ENCODE results near the gene CDKN1A.

CDKN1A gene

DNA sequence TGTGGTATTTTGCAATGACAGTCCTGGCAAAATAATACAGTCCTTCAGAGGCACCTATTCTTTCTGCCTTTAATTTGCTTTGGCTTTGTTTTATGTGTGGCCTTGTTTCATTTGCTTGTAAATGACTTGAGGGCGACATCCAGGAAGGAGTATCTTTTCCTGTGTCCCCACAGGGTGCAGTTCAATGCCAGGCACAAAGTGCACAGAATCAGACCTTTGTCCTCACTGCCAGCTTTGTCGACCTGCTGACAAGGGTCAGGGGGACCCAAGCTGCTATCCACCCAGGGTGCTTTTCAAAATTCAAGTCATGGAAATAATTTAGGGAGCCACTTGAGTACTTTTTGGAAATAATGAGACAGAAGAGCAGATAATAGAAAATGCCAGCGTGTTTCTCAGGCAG lies 37.0 kb upstream of the CDKN1A start:
- Histone ChIP-seq H3K27me3 (replicated peaks; ENCODE audit: control insufficient read depth, insufficient read depth, low read length) (no peaks in the 10 kb centered on the region), H3K4me3 (replicated peaks; ENCODE audit: low read depth, low read length) (no peak overlapping the region), H3K36me3 (ENCODE audit: control insufficient read depth, insufficient read depth, low read length) (no peaks in the 10 kb centered on the region)
- no peak for TF ChIP-seq CTCF (IDR thresholded peaks at IDR 0.05; ENCODE audit: insufficient read depth, low read length, poor library complexity, severe bottlenecking)
- no peak for DNase-seq (ENCODE audit: extremely low read depth, insufficient read length)

DNA sequence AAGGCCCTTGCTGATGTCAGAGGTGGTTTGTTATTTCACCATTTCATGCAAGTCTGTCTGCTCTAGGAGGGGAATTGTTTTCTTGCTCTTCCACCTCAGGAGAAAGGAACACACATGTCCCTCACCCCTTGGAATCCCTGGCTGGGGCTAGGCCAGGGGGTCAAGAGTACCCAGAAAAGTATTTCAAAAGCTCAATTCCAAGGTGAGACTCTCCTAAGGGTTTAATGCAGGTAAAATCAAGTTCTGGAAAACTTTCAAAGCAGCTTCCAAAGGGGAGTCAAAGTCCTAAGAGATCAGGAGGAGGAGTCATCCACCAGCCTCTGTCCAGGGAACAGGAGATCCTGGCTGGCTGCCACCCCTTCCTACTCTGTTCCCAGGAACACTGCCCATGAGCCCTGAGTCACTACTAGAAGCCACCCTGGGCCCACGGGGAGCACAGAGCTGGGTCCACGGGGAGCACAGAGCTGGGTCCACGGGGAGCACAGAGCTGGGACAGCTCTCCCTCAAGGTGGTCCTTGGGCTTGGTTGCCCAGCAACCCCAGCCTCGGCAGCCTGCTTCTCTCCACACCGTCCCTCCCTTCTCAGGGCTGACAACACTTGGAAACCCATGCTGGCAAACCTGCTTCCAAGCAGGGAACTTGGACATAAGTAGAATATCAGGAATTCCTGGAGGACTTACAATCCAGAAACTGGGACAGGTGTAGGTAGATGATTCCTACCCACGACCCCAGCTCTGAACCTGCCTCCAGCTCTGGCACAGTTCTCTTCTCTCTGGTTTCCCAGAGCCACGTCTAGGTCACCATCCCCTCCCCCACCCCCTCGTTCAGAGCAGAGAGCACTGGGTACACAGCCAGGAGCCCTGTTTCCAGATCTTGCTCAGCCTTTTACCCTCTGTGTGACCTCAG lies 35.3 kb upstream of the CDKN1A start:
- Histone ChIP-seq H3K27me3 (replicated peaks; ENCODE audit: control insufficient read depth, insufficient read depth, low read length) (no peaks in the 10 kb centered on the region), H3K36me3 (ENCODE audit: control insufficient read depth, insufficient read depth, low read length) (no peaks in the 10 kb centered on the region), H3K4me3 (replicated peaks; ENCODE audit: low read depth, low read length) (no peak overlapping the region)
- DNase-seq (ENCODE audit: extremely low read depth, insufficient read length): no peak
- no peak for TF ChIP-seq CTCF (IDR thresholded peaks at IDR 0.05; ENCODE audit: insufficient read depth, low read length, poor library complexity, severe bottlenecking)

- Histone ChIP-seq H3K36me3 (ENCODE audit: control insufficient read depth, insufficient read depth, low read length) (no peaks in the 10 kb centered on the region), H3K27me3 (replicated peaks; ENCODE audit: control insufficient read depth, insufficient read depth, low read length) (no peaks in the 10 kb centered on the region), H3K4me3 (replicated peaks; ENCODE audit: low read depth, low read length) (no peak overlapping the region)
- TF ChIP-seq CTCF (IDR thresholded peaks at IDR 0.05; ENCODE audit: insufficient read depth, low read length, poor library complexity, severe bottlenecking): no peak
- DNase-seq (ENCODE audit: extremely low read depth, insufficient read length): no peak
Measured at GRCh38 chr6:36643977-36644376, 34.5 kb upstream of the CDKN1A start.

DNA sequence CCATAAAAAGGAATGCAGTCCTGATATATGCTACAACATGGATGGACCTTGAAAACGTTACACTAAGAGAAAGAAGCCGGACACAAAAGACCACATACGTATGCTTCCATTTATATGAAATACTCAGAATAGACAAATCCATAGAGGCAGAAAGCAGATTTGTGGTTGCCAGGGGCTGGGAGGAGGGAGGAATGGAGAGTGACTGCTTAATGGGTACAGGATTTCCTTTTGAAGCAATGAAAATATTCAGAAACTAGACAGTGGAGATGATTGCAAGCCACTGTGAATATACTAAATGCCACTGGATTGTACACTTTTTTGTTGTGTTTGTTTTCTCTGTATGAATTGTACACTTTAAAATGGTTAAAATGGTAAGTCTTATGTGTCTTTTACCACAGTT lies 29.4 kb upstream of the CDKN1A start:
- no peak for DNase-seq (ENCODE audit: extremely low read depth, insufficient read length)
- no peak overlapping the region for H3K4me3 ChIP-seq (replicated peaks; ENCODE audit: low read depth, low read length)
- no peaks in the 10 kb centered on the region for H3K36me3 ChIP-seq (ENCODE audit: control insufficient read depth, insufficient read depth, low read length)
- H3K27me3 ChIP-seq (replicated peaks; ENCODE audit: control insufficient read depth, insufficient read depth, low read length): no peaks in the 10 kb centered on the region
- TF ChIP-seq CTCF (IDR thresholded peaks at IDR 0.05; ENCODE audit: insufficient read depth, low read length, poor library complexity, severe bottlenecking): no peak

GRCh38 chr6:36649701-36650484 lies 28.6 kb upstream of the CDKN1A start:
- no peak for DNase-seq (ENCODE audit: extremely low read depth, insufficient read length)
- H3K27me3 ChIP-seq (replicated peaks; ENCODE audit: control insufficient read depth, insufficient read depth, low read length): no peaks in the 10 kb centered on the region
- no peaks in the 10 kb centered on the region for H3K36me3 ChIP-seq (ENCODE audit: control insufficient read depth, insufficient read depth, low read length)
- no peak overlapping the region for H3K4me3 ChIP-seq (replicated peaks; ENCODE audit: low read depth, low read length)
- no peak for TF ChIP-seq CTCF (IDR thresholded peaks at IDR 0.05; ENCODE audit: insufficient read depth, low read length, poor library complexity, severe bottlenecking)
